ENCODE measurements around the gene UBAP1L.
A peak's percentile ranks its signal among the peaks of the same experiment; 100 is the strongest.
"Not testable (repeated sequence)": the region's sequence is repeated elsewhere in the genome, so short reads cannot be mapped to it uniquely, and the experiment has no call there.

The UBAP1L gene

DNA sequence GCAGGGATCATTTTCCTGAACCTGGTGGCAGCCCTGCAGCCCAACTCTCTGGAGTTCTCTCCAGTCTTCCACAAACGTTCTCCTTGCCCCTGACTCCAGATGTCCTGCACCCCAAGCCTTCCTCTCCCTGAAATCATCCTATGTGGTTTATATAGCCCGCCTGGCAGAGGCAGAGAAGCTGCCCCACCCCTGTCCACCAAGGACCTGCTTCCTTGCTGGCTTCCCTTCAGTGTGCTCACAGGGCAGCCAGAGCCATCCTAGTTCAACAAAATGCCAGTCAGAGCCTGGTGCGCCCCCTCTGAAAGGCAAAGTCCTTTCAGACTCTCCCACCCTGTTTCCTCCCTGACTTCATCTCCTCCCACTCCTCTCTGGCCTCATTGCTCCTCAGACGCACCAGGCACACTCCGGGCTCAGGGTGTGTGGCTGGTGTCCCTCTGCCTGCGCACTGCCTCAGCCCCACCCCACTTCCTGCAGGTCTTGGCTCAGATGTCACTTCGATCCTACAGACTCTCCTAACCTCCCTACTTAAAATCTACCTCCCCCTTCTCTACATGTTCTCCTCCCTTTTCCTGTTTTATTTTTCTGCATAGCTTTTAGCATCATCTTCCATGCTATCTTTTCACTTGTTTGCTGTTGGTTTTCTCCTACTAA is 32.6 kb downstream of the UBAP1L start:
- DNase-seq, result peak in 1 of 2 donors; percentile 15

DNA sequence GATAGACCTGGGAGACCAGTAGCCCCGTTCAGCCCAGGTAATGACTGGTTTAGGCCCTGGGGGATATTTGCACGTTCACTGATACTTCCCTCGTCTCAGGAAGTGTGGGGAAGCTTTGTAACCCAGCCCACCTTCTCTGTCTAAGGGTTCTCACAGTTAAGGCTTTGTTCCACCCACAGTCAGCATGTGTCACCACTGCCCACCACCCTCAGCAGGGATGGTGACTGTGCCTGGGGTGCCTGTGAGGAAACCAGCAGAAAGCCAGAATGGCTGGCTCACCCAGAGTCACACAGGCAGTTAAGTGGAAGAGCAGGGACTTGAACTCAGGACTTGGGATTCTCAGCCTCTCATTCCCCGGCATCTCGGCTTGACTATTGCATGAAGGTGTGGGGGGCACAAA is 33.2 kb downstream of the UBAP1L start:
- no peak for DNase-seq

DNA sequence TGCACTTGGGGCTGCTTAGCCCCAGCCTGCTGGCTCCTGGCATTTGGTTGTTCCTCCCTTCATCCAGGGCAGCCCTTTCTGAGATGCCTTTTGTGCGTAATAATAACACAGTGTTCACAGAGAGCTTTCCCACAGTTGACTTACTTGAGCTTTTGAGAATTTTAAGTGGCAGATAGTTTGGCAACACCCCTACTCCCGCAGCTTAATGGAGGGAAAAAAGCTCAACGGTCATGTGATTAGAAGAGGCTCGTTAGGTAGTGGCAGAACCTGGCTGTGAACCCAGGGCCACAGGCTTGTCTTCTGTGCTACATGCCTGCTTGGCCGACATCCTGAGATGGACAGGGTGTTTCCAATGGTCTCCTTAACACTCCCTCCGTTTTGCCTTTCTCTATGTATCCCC is 33.7 kb downstream of the UBAP1L start:
- DNase-seq, result no peak

DNA sequence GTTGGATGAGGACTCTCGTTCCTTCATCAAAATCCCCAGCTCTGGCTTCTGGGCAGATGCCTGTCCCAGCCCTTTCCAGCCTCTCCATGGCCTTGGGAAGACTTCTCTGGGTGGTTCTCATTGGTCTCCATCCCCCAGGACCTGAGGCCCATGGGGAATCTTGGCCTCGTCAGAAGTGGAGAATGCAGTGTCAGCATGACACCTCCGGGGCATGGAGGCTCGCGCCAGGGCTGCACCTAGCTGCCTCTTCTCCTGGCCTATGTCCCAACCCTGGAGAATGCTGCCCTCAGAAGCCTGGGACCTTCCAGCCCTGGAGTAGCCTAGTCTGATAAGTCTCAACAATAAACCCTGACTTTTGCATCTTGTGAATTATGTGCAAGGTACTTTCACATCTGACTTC is 35.4 kb downstream of the UBAP1L start:
- no peak for DNase-seq

DNA sequence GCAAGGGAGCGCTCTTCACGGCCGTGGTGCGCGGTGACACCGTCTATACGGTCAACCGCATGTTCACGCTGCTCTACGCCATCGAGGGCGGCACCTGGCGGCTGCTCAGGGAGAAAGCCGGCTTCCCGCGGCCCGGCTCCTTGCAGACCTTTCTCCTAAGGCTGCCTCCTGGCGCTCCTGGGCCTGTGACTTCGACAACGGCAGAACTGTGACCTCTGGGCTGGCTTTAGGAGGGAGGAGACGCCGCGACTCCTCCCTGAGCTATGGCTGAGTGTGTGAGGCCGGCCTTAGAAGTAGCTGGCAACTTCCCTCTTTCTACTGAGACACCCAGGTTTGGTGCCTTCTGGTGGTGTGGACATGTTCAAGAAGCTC is 37.0 kb downstream of the UBAP1L start:
- DNase-seq, result peak in 1 of 2 donors; percentile 18

DNA sequence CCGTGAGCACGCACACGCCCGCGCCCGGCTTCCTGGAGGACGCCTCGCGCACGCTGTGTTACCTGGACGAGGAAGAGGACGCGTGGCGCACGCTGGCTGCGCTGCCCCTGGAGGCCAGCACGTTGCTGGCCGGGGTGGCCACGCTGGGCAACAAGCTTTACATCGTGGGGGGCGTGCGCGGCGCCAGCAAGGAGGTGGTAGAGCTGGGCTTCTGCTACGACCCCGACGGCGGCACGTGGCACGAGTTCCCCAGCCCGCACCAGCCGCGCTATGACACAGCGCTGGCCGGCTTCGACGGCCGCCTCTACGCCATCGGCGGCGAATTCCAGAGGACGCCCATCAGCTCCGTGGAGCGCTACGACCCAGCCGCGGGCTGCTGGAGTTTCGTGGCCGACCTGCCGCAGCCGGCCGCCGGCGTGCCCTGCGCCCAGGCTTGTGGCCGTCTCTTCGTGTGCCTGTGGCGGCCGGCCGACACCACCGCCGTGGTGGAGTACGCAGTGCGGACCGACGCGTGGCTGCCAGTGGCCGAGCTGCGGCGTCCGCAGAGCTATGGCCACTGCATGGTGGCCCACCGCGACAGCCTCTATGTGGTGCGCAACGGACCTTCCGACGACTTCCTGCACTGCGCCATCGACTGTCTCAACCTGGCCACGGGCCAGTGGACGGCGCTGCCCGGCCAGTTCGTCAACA is 37.6 kb downstream of the UBAP1L start:
- DNase-seq, result no peak

DNA sequence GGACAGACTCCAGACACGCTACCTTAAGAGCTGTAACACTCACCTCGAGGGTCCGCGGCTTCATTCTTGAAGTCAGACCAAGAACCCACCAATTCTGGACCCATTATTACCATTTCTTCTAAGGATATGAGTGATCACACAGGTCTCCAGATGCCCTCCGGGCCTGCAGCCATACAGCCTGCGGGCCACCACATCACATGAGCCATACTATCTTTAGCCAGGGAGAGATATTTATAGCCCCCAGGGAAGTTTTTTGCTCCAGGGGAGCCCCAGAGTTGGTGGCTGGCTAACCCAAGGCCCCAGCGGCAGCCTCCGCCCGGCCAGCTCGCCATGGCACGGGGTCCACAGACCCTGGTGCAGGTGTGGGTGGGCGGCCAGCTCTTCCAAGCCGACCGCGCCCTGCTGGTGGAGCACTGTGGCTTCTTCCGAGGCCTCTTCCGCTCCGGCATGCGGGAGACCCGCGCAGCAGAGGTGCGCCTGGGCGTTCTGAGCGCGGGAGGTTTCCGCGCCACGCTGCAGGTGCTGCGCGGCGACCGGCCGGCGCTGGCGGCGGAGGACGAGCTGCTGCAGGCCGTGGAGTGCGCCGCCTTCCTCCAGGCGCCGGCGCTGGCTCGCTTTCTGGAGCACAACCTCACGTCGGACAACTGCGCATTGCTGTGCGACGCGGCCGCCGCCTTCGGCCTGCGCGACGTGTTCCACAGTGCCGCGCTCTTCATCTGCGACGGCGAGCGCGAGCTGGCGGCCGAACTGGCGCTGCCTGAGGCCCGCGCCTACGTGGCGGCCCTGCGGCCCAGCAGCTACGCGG is 38.3 kb downstream of the UBAP1L start, which contains the start of gene KBTBD13:
Gene KBTBD13, plus strand, starts transcription at position 261 of the 805 bp plus-strand sequence. Its CDS starts 70 bp downstream, at position 331.
- DNase-seq, result no peak

DNA sequence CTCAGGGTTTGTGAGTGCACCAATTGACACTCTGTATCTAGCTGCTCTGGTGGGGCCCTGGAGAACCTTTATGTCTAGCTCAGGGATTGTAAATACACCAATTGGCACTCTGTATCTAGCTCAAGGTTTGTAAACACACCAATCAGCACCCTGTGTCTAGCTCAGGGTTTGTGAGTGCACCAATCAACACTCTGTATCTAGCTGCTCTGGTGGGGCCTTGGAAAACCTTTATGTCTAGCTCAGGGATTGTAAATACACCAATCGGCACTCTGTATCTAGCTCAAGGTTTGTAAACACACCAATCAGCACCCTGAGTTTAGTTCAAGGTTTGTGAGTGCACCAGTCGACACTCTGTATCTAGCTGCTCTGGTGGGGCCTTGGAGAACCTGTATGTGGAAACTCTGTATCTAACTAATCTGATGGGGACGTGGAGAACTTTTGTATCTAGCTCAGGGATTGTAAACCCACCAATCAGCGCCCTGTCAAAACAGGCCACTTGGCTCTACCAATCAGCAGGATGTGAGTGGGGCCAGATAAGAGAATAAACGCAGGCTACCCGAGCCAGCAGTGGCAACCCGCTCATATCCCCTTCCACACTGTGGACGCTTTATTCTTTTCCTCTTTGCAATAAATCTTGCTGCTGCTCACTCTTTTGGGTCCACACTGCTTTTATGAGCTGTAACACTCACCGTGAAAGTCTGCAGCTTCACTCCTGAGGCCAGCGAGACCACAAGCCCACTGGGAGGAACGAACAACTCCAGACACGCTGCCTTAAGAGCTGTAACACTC is 39.2 kb downstream of the UBAP1L start:
- not testable (repeated sequence) for DNase-seq

DNA sequence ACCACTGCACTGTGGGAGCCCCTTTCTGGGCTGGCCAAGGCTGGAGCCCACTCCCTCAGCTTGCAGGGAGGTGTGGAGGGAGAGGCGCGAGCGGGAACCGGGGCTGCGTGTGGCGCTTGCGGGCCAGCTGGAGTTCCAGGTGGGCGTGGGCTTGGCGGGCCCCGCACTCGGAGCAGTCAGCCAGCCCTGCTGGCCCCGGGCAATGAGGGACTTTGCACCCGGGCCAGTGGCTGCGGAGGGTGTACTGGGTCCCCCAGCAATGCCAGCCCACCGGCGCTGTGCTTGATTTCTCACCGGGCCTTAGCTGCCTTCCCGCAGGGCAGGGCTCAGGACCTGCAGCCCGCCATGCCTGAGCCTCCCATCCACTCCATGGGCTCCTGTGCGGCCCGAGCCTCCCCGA is 40.1 kb downstream of the UBAP1L start:
- DNase-seq, result not testable (repeated sequence)

DNA sequence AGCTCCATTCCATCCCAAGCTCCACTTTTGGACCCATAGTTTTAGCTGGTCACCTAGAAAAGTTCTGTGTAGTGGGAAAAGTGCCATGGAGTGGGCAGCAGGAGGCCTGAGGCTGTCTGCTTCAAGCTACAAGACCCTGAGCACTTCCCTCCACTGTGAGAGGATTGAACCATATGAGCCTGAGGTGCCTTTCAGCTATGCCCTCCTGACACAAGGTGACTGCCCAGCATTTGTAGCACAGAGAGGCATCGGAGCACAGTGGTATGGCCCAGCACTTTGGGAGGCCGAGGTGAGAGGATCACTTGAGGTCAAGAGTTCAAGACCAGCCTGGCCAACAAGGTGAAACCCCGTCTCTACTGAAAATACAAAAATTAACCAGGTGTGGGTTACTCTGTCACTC is 42.4 kb downstream of the UBAP1L start:
- no peak for DNase-seq

DNA sequence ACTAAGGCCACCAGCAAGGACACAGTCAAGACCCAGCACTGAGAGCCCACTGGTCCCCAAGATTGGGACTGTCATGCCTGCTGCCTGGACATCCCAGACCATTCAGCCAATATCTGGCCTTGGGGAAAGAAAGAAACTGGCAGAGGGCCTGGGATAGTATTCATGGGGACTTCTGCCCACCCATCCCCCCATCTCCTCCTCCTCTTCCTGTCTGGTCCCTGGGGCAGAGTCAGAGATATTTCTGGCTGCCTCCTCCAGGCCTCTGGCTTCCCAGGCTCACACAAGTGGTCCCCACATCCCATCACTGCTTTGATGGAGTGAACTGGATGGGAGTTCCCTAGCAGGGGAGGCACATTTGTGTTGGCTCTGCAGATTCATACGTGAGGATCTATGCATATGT is 43.0 kb downstream of the UBAP1L start:
- no peak for DNase-seq

DNA sequence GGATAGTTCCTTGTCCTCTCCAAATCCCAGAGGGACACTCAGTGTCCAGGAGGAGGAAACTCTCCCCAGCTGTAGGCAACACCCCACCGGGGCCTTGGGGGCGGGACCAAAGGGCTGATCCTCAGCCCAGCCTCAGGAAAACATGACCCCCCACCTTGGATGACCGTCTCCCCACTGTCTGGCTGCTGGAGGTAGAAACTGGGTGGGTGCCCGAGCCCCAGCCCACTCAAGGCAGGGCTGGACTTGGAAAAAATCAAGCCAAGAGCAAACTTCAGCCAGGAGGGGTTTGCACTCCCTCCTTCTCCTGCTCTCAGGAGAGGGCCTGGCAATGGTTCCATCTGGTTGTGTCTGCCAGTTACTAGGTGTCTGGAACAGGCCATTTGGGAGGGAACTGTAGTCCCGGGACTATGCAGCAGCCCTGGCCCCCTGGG is 43.6 kb downstream of the UBAP1L start:
- DNase-seq, result no peak

DNA sequence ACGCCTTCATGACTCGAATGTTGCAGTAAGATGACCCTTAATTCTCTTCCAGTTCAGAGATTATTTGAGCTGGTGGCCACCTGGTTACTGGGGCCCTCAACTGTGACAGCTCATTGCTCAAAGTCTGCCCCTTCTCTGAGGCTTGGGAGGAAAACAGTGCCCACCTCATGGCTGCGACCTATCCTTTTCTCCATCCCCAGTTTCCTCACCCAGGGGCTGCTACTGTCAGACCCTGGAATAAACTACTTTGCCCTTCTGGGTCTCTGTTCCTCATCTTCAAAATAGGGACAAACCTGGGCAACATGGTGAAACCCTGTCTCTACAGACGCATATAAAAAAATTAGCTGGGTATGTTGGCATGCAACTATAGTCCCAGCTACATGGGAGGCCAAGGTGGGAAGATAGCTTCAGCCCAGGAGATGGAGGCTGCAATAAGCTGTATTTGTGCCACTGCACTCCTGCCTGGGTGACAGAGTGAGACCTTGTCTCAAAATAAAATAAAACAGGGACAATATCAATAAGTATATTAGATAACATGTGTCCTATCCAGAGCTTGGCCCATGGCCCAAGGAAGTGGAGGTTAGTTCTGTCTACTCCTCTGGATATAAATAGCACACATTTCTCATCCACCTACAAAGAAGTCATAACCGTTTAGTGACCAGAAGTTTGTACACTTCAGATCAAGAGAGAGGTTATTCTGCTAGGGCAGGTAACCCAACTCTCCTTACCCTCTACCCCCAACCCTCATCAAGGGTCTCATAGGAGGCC is 45.0 kb downstream of the UBAP1L start:
- no peak for DNase-seq

DNA sequence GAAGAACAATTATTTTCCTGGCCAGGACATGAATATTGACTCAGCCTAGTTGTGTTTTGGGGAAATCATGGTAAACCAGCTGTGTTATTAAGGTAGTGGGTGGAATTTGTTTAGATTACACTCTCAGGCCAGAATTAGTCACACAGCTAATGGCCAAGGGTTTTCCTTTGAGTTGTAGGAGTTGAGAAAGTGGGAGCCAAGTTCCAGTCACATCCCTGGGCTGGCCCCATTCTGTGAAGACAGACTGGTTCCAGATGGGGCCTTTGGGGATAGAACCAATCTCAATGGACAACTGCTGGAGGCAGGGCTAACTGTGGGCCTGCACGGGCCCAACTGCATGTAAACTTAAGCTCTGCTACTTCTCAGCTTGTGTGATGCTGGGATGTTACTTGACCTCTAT is 45.8 kb downstream of the UBAP1L start:
- no peak for DNase-seq

DNA sequence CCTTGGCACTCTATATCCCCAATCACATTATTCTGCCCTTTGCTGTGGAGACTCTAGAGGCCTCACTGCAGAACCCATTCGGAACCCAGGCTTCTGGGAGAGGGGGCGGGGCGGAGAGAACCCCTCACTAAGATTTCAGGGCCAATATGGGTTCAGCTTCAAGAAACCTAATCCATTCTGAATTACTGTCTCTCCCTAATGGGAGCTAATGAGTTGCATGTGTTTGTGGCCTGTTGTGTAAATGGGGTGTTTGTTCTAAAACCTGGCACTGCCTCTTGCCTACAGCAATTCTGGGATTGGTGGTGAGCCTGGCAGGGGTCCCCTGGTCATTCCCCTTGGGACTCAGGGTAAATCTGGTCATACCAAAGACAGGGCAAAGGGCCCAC is 46.6 kb downstream of the UBAP1L start:
- DNase-seq, result no peak

DNA sequence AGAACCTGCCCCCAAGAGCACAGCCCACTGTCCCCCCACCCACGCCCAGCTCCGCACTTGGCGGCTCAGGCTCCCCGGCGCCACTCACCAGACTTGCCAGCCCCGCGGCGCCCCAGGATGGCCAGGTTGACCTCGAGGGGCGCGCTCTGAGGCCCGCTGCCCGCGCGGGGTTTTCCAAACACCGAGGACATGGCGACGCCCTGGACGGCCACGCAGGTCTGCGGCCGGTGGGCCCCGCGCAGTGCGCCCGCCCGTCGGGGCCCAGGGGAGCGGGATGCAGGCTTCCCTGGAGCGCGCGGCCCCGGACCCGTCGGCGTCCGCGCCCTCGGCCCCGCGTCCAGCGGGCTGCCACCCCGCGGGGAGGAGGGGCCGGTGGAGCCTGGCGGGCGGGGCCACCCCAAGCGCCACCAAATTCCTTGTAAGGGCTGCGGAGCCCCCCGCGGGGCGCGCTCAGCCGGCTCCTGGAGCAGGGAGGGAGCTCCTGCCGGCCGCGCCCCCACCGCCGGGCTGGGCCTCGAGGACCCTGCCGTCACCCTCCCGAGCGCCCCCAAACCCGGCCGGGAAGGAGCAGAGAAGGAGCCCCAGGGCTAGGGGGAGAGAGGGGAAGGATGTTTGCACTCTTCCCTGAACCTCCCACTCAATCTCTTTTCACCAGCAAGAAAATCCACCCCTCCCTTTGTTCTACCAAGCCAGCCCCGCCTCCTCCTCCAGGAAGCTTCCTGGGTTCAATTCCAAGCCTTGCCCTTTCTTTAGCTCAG is 47.2 kb downstream of the UBAP1L start, which contains the start of gene RASL12:
Gene RASL12, minus strand, starts transcription at position 347 of the 758 bp plus-strand sequence. Its CDS starts 156 bp downstream, at position 191.
- DNase-seq, result no peak

DNA sequence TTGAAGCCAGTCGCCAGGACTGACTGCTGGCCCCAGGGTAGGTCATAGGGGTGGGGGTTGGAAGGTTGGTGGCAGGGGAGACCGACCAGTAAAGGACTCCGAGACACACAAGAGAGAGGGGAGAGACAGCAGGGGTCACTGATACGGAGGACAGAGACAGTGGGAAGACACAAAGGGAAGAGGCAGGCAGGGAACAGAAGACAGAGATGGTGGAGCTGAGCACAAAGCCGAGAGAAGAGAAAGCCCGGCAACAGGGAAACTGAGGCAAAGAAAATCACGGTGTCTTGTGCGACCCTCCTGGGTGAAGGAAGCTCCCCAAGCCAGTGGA is 47.7 kb downstream of the UBAP1L start:
- DNase-seq, result no peak

DNA sequence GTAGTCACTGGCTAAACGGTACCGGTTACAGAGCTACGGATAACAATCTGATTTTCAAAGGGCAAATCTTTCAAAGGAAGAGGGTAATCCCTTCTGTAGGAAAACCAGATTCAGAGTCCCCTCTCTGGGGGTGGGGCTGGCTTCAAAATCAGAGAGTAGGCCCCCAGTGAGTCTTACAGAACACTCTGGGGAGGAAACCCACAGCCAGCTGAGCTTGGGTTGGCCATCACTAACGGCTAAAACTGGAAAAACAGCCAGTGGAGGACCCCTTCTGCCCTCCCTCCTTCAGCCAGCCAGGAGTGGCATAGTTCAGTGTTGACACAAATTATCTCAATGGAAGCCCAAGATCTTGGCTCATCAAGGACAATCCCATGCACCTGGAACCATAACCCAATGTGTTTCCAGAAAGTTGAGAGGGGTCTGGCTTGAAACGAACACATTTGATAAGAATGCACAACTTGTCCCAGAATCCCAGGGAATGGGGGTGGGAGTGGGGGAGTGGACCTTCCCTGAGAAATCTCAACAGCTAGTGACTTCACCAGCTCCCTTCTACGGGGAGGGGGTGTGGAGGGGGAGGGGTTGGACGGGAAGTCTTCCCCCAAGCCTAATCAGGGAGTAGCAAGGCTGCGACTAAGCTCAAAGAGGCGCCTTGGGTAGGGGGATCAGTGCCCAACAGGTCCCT is 48.2 kb downstream of the UBAP1L start:
- DNase-seq, result no peak

DNA sequence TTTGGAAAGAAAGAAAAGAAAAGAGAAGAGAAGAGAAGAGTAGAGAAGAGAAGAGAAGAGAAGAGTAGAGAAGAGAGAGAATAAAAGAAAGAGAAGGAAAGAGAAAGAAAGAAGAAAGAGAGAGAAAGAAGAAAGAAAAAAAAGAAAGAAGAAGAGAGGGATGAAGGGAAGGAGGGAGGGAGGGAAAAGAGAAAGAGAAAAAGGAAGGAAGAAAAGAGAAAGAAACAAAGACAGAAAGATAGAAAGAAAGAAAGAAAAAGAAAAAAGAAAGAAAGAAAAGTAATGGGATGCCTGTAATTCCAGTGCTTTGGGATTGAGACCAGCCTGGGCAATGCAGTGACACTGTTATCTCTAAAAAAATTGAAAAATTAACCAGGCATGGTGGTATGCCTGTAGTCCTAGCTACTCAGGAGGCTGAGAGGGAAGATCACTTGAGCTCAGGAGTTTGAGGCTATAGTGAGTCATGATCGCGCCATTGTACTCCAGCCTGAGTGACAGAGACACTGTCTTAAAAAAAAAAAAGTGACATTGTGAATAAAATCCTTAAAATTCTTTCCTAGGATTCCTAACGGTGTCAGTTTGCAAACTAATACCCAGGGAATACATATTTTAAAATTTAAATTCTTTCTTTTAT is 48.9 kb downstream of the UBAP1L start:
- no peak for DNase-seq

DNA sequence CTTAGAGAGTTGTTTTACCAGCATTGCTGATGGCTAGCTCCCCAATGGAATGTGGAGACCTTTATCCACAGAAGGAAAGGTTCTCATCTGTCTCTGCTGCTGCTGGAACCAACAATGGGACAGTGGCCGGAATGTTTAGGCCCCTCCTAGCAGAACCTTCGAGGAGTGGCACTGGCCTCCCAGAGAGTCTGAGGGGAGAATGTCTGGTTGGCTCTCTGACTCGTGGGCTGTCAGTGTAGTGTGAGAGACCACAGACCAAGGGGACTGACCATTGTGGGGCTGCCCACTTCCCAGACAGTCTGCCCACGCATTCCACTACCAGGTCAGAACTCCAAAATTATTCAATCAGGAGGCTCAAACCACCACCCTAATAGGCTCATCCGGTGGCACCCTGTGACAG is 52.3 kb downstream of the UBAP1L start:
- DNase-seq, result no peak
